SK-N-MC (cell line): ENCODE data around the gene KCTD1.

ENCODE experiments used
- DNase-seq: peaks from one replicate; pipeline ENCODE4 v3.0.0-alpha.2; 2011; ENCODE audit warnings: low read depth, low spot score
- H3K27ac ChIP-seq: fragments of 200-600 bp; sonication (generic); 2 replicates; pipeline ENCODE4 v1.5.1; 2016; ENCODE audit warnings: mixed run types
- H3K36me3 ChIP-seq: fragments of 200-600 bp; sonication (generic); 2 replicates; pipeline ENCODE4 v1.6.1; 2017; ENCODE audit warnings: antibody characterized with exemption, low read length, mixed read lengths; ENCODE audit not compliant: insufficient read depth
- H3K4me3 ChIP-seq: fragments of 200-600 bp; sonication (generic); 2 replicates; pipeline ENCODE4 v1.5.1; 2016
- H3K9ac ChIP-seq: fragments of 200-600 bp; sonication (generic); 2 replicates; pipeline ENCODE4 v1.8.0; 2017; ENCODE audit warnings: mixed run types, mixed read lengths; ENCODE audit not compliant: insufficient read length
- H3K9me3 ChIP-seq: fragments of 200-600 bp; sonication (generic); 2 replicates; pipeline ENCODE4 v1.6.1; 2017; ENCODE audit warnings: low read depth, mild to moderate bottlenecking, antibody characterized with exemption, low read length, moderate library complexity, mixed read lengths
- EZH2 ChIP-seq: fragments of 200-600 bp; sonication (generic); IDR thresholded peaks from one replicate; pipeline ENCODE4 v1.6.1; 2017; ENCODE audit warnings: antibody characterized with exemption
- FOXP2 ChIP-seq: optimal IDR thresholded peaks from 2 replicates; pipeline ENCODE3; 2011; ENCODE audit warnings: mild to moderate bottlenecking, moderate library complexity; ENCODE audit not compliant: insufficient read depth; ENCODE audit errors: extremely low read length, control extremely low read depth
- POLR2AphosphoS5 ChIP-seq: IDR thresholded peaks from 2 replicates; pipeline ENCODE4 v1.6.1; 2012; ENCODE audit warnings: mild to moderate bottlenecking, low read depth, low read length, borderline replicate concordance

Gene KCTD1

DNA sequence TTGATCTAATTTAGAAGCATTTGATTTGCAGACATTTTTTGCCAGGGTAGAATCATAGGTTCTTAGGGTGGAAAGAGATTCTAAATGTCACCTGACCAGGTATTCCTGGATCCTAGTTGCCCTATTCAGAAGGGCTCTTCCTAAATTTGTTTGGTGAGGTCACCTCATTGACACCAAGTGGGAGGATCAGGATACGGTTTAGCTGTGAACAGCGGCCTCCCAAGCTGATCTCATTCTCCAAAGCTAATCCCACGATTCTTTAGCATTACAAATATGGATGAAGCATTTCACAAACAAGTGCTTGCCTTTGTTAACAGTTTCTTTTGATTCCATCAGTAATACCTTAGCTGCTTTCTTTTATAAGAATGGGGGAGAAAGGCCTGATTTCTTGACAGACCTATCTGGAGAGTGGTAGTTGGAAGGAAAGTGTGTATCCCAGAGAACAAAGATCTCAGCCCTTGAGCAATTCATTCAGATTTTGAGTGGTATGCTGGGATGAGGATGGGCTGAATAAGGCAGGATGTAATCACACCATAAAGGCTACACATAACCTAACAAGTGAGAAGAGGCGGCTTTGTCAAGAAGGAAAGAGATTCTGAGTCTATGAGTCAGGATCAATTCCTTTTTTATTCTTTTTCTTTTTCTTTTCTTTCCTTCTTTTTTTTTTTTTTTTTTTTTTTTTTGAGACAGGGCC is 16.6 kb downstream of the KCTD1 start:
- TF ChIP-seq EZH2, result no peak
- no peak for TF ChIP-seq FOXP2
- TF ChIP-seq POLR2AphosphoS5, result no peak
- no peak overlapping the region for H3K27ac ChIP-seq
- H3K9ac ChIP-seq, result no peak overlapping the region
- DNase-seq, result no peak
- no peaks in the 10 kb centered on the region for H3K9me3 ChIP-seq
- H3K36me3 ChIP-seq, result no peaks in the 10 kb centered on the region
- no peak overlapping the region for H3K4me3 ChIP-seq

DNA sequence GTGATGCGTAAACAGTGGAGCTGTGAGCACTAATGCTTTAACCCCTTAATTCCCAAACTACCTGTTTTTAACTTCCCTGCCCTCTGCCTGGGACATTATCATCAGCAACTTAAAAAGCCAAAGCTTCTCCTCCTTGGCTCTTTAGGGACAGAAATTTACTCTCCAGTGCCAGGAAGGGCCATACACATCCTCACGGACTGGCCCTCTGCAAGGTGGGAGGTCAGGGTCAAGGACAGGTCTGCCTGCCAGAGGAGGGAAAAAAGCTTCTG is 21.5 kb downstream of the KCTD1 start:
- TF ChIP-seq POLR2AphosphoS5 (no peak), EZH2 (no peak), FOXP2 (no peak)
- Histone ChIP-seq H3K27ac (no peak overlapping the region), H3K9ac (no peak overlapping the region), H3K4me3 (no peak overlapping the region), H3K36me3 (no peaks in the 10 kb centered on the region), H3K9me3 (no peaks in the 10 kb centered on the region)
- DNase-seq, result no peak

- no peaks in the 10 kb centered on the region for H3K9me3 ChIP-seq
- no peak overlapping the region for H3K4me3 ChIP-seq
- H3K27ac ChIP-seq, result no peak overlapping the region
- no peak for TF ChIP-seq POLR2AphosphoS5
- no peak for TF ChIP-seq FOXP2
- TF ChIP-seq EZH2, result no peak
- no peak overlapping the region for H3K9ac ChIP-seq
- DNase-seq, result no peak
- H3K36me3 ChIP-seq, result no peaks in the 10 kb centered on the region
Measured at GRCh38 chr18:26526128-26526965, 22.0 kb downstream of the KCTD1 start.

DNA sequence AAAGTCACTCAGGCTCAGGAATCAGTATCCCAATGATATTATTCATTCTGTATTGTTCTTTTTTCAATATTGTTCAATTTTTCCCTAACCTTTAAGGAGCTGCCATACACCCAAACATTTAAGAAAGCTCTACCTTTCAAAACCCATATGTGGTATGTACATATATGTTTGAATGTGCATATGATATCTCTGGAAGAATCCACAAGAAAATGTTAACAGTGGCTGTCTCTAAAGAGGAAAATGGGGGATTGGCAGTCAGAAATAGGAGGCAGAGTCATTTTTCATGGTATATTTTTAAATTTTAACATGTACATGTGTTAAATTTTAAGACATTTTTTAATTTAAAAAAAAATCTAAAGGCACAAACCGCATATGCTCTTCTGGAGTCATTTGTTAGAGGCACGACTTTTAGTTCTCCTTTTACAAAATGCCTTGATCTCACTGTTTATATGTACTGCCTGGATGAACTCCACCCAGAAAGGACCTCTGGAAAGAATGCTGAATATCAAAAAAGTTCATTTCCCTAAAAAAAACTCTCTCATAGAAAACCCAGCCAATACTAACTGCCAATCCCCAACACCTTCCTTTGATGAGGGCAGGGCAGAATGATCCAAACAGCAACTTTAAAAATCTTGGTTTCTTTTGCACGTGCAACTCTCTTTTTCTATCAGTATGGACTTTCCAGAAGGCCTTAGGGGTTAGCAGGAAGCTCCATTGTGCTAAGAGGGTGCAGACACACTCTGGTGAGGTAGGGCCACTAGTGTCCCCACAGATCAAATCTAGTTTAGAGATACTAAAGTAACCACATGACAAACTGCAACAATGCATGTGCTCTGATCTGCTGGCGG is 23.6 kb downstream of the KCTD1 start:
- DNase-seq, result no peak
- H3K4me3 ChIP-seq, result no peak overlapping the region
- H3K9ac ChIP-seq, result no peak overlapping the region
- H3K36me3 ChIP-seq, result no peaks in the 10 kb centered on the region
- TF ChIP-seq POLR2AphosphoS5, result no peak
- no peak for TF ChIP-seq EZH2
- no peak for TF ChIP-seq FOXP2
- no peak overlapping the region for H3K27ac ChIP-seq
- no peaks in the 10 kb centered on the region for H3K9me3 ChIP-seq

DNA sequence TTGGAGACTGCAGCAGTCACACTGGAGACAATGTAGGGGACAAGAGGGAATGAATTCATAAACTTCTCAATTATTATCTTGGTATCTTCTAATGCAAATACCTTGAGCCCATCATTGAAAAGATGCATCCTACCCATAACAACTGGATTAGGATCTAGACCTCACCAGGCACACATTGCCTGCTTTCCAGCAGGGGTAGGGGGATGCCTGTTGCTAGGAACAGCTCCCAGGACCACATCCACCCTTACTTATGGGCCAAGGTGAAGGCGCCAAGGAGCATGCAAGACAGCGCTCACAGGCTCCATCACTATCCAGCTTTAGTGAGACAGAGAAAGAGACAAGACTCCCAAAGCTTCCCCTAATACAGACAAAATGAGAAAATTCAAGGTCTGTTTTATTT is 24.4 kb downstream of the KCTD1 start:
- H3K36me3 ChIP-seq, result no peaks in the 10 kb centered on the region
- DNase-seq, result no peak
- H3K27ac ChIP-seq, result no peak overlapping the region
- no peak overlapping the region for H3K9ac ChIP-seq
- H3K4me3 ChIP-seq, result no peak overlapping the region
- no peaks in the 10 kb centered on the region for H3K9me3 ChIP-seq
- TF ChIP-seq POLR2AphosphoS5 (no peak), EZH2 (no peak), FOXP2 (no peak)

DNA sequence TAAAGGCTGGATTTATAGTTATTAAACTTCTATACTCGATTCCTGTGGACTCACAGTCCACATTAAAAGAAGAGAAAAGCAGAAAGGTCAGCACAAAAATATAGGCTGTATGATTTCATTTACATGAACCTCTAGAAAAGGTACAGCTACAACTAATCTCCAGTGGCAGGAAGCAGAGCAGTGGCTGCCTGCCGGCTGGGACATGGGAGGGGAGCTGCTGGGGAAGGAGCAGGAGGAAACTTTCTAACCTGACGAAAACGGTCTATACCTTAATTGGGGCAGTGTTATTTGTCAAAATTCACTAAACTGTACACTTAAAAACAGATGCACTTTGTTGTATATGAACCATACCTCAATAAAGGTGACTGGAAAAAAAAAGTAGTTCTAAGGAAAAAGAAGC is 26.7 kb downstream of the KCTD1 start:
- no peak overlapping the region for H3K27ac ChIP-seq
- H3K4me3 ChIP-seq, result no peak overlapping the region
- H3K9me3 ChIP-seq, result no peaks in the 10 kb centered on the region
- DNase-seq, result no peak
- H3K36me3 ChIP-seq, result no peaks in the 10 kb centered on the region
- no peak overlapping the region for H3K9ac ChIP-seq
- TF ChIP-seq EZH2, result no peak
- TF ChIP-seq POLR2AphosphoS5, result no peak
- TF ChIP-seq FOXP2, result no peak

GRCh38 chr18:26520974-26521373 is 27.4 kb downstream of the KCTD1 start:
- Histone ChIP-seq H3K9me3 (no peaks in the 10 kb centered on the region), H3K4me3 (no peak overlapping the region), H3K36me3 (no peaks in the 10 kb centered on the region), H3K9ac (no peak overlapping the region), H3K27ac (no peak overlapping the region)
- TF ChIP-seq POLR2AphosphoS5, result no peak
- no peak for TF ChIP-seq EZH2
- TF ChIP-seq FOXP2, result no peak
- DNase-seq, result no peak

- H3K4me3 ChIP-seq, result no peak overlapping the region
Measured at GRCh38 chr18:26519114-26519513, 29.2 kb downstream of the KCTD1 start.

More at GRCh38 chr18:26519114-26519513, 29.2 kb downstream of the KCTD1 start:
- no peak overlapping the region for H3K27ac ChIP-seq
- no peak for DNase-seq
- no peaks in the 10 kb centered on the region for H3K9me3 ChIP-seq
- no peak overlapping the region for H3K9ac ChIP-seq
- H3K36me3 ChIP-seq, result no peaks in the 10 kb centered on the region
- no peak for TF ChIP-seq EZH2
- TF ChIP-seq POLR2AphosphoS5, result no peak
- TF ChIP-seq FOXP2, result no peak
